ENCODE results near the gene COL1A2.

Gene COL1A2

GRCh38 chr7:94376281-94376680 is 18.4 kb upstream of the COL1A2 start:
- in situ Hi-C loops (cut with MboI; ENCODE audit: low pct_unique_long_range_greater_than_20kb, low sequenced_read_pairs, unreplicated experiment): loop anchor here (25.0 kb wide), 1 partner anchor 489 kb away; the partner anchor contains the start of gene TFPI2
- no peak for TF ChIP-seq CTCF (IDR thresholded peaks at IDR 0.05; ENCODE audit: extremely low read depth, insufficient read depth, missing control alignments)
- DNase-seq (ENCODE audit: low spot score): no peak

DNA sequence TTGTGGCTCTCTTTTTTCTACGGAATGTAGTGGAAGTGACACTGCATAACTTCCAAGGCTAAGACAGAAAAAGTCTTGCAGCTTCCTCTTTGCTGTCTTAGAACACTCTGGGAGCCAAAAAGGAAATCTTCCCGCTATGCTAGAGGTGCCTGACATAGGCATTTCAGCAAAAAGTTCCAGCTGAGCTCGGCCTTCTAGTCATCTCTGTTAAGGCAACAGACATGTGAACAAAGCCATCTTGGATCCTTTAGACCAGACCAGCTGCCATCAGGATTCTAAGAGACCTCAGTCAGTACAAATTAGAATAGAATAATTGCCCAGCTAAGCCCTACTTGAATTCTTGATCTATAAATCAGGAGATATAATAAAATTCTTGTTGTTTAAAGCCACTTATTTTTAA is 16.3 kb upstream of the COL1A2 start:
- in situ Hi-C loops (cut with MboI; ENCODE audit: low pct_unique_long_range_greater_than_20kb, low sequenced_read_pairs, unreplicated experiment): loop anchor here (25.0 kb wide), 1 partner anchor 491 kb away; the partner anchor contains the start of gene TFPI2
- no peak for TF ChIP-seq CTCF (IDR thresholded peaks at IDR 0.05; ENCODE audit: extremely low read depth, insufficient read depth, missing control alignments)
- no peak for DNase-seq (ENCODE audit: low spot score)

DNA sequence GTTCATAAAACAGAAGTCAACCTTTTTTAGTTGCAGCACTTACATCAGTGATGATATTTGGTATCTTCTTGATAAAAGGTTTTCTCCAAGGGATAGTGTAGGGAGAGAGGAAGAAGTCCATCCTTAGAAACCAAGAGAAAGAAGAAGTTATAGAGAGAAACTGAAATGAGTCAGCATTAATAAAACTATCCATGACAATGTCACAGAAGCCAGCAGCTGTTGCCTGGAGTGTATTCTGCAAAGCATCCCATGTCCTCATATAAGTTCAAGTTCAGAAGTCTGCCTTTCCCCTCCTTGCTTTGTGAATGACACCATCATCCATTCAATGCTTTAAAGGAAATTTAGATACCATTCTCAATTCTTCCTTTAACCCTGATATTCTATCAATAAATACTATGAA is 14.4 kb upstream of the COL1A2 start:
- no peak for TF ChIP-seq CTCF (IDR thresholded peaks at IDR 0.05; ENCODE audit: extremely low read depth, insufficient read depth, missing control alignments)
- in situ Hi-C loops (cut with MboI; ENCODE audit: low pct_unique_long_range_greater_than_20kb, low sequenced_read_pairs, unreplicated experiment): loop anchor here (25.0 kb wide), 1 partner anchor 493 kb away; the partner anchor contains the start of gene TFPI2
- DNase-seq (ENCODE audit: low spot score): no peak

DNA sequence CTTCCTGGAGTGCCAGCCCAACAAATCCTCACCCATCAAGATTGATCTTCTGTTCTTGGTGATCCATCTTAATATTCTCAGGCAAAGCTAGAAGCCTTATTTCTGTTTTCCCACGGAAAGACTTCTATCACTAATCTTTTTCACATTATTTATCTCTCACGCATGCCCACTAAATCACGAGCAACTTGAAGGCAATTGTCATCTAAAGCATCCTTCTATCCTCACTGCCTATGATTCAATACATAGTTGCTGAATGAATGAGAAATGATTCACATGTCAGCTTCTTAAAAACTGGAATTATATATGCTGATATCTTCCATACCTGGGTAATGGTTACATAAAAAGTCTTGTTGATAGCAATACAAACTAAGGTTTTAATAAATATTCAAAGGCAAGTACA is 12.6 kb upstream of the COL1A2 start:
- in situ Hi-C loops (cut with MboI; ENCODE audit: low pct_unique_long_range_greater_than_20kb, low sequenced_read_pairs, unreplicated experiment): loop anchor here (25.0 kb wide), 1 partner anchor 495 kb away; the partner anchor contains the start of gene TFPI2
- DNase-seq (ENCODE audit: low spot score): no peak
- no peak for TF ChIP-seq CTCF (IDR thresholded peaks at IDR 0.05; ENCODE audit: extremely low read depth, insufficient read depth, missing control alignments)

- no peak for TF ChIP-seq CTCF (IDR thresholded peaks at IDR 0.05; ENCODE audit: extremely low read depth, insufficient read depth, missing control alignments)
- no peak for DNase-seq (ENCODE audit: low spot score)
- in situ Hi-C loops (cut with MboI; ENCODE audit: low pct_unique_long_range_greater_than_20kb, low sequenced_read_pairs, unreplicated experiment): loop anchor here (25.0 kb wide), 1 partner anchor 495 kb away; the partner anchor contains the start of gene TFPI2
These were observed 11.9 kb upstream of the COL1A2 start for GRCh38 chr7:94382746-94383145.

- no peak for TF ChIP-seq CTCF (IDR thresholded peaks at IDR 0.05; ENCODE audit: extremely low read depth, insufficient read depth, missing control alignments)
- in situ Hi-C loops (cut with MboI; ENCODE audit: low pct_unique_long_range_greater_than_20kb, low sequenced_read_pairs, unreplicated experiment): loop anchor here (25.0 kb wide), 1 partner anchor 497 kb away; the partner anchor contains the start of gene TFPI2
- DNase-seq (ENCODE audit: low spot score): no peak
These were observed 10.4 kb upstream of the COL1A2 start for GRCh38 chr7:94384315-94384714.

Measured in GM13977 (cell line).